PC-3 (cell line): ENCODE data around the gene RNF167. TPM values are rescaled to one million over a fixed set of nuclear protein-coding genes. Genes with fewer than 3 reads are reported as not detected.

Experiments used
- ATAC-seq: fragments of 200-7000 bp; cut with Tn5 transposase; 2 replicates; pipeline ENCODE4 v1.9.1; 2020; ENCODE audit warnings: mild to moderate bottlenecking, moderate library complexity
- BruUV-seq: library from RNA; stranded (reverse); fragments of 400-500 nt; replicated peaks from 2 replicates; lab custom pipeline; 2021; lab: Mats Ljungman, UMichigan
- CTCF ChIA-PET: fragments of 300-600 bp; sonication (Branson Sonifier 250); formaldehyde crosslinking; loops from one replicate; lab custom pipeline; 2022; ENCODE audit warnings: antibody characterized with exemption; lab: Charles Lee
- POLR2A ChIA-PET: fragments of 300-600 bp; sonication (Branson Sonifier 250); formaldehyde crosslinking; loops from one replicate; lab custom pipeline; 2022; ENCODE audit warnings: antibody characterized with exemption; ENCODE audit not compliant: unreplicated experiment; lab: Charles Lee
- DNase-seq: peaks from one replicate; pipeline ENCODE4 v3.0.0-alpha.2; 2015
- H2AFZ ChIP-seq: fragments of 300-600 bp; sonication (generic); 2 replicates; pipeline ENCODE4 v1.6.0; 2016; ENCODE audit warnings: antibody characterized with exemption, low read length
- H3F3A ChIP-seq: fragments of 300-600 bp; sonication (generic); one replicate; pipeline ENCODE4 v1.6.0; 2017; ENCODE audit warnings: antibody characterized with exemption, low read length, control low read depth, mild to moderate bottlenecking; ENCODE audit not compliant: unreplicated experiment
- H3K27ac ChIP-seq: fragments of 300-600 bp; sonication (generic); 2 replicates; pipeline ENCODE4 v1.5.1; 2016; ENCODE audit warnings: mild to moderate bottlenecking, low read length
- H3K27me3 ChIP-seq: fragments of 300-600 bp; sonication (generic); 2 replicates; pipeline ENCODE4 v1.6.1; 2016; ENCODE audit warnings: low read length, mixed read lengths
- H3K36me3 ChIP-seq: fragments of 300-600 bp; sonication (generic); 2 replicates; pipeline ENCODE4 v1.6.1; 2016; ENCODE audit warnings: low read depth, mixed run types, low read length, mixed read lengths
- H3K4me1 ChIP-seq: fragments of 300-600 bp; sonication (generic); 2 replicates; pipeline ENCODE4 v1.5.1; 2016; ENCODE audit warnings: low read length; ENCODE audit not compliant: insufficient read depth
- H3K4me2 ChIP-seq: fragments of 300-600 bp; sonication (generic); 2 replicates; pipeline ENCODE4 v1.6.0; 2016; ENCODE audit warnings: low read length
- H3K4me3 ChIP-seq: fragments of 300-600 bp; sonication (generic); 2 replicates; pipeline ENCODE4 v1.5.1; 2016; ENCODE audit warnings: mild to moderate bottlenecking, low read length, mixed read lengths
- H3K79me2 ChIP-seq: fragments of 300-600 bp; sonication (generic); 2 replicates; pipeline ENCODE4 v1.6.1; 2017; ENCODE audit warnings: low read length, mixed read lengths
- H3K9ac ChIP-seq: fragments of 300-600 bp; sonication (generic); 2 replicates; pipeline ENCODE4 v1.6.0; 2016; ENCODE audit warnings: mild to moderate bottlenecking, low read length
- H3K9me2 ChIP-seq: fragments of 300-600 bp; sonication (generic); replicated peaks from 2 replicates; pipeline ENCODE4 v1.6.1; 2016; ENCODE audit warnings: mixed run types, low read length, mixed read lengths
- H3K9me3 ChIP-seq: fragments of 300-600 bp; sonication (generic); 2 replicates; pipeline ENCODE4 v1.6.1; 2016; ENCODE audit warnings: low read length, mixed read lengths
- H4K20me1 ChIP-seq: fragments of 300-600 bp; sonication (generic); 2 replicates; pipeline ENCODE4 v1.6.1; 2016; ENCODE audit warnings: low read length, mixed read lengths
- CTCF ChIP-seq: fragments of 300-600 bp; sonication (generic); conservative IDR thresholded peaks from 2 replicates; pipeline ENCODE4 v1.5.1; 2017; ENCODE audit warnings: antibody characterized with exemption, low read depth, mild to moderate bottlenecking, low read length
- EZH2 ChIP-seq: fragments of 300-600 bp; sonication (generic); IDR thresholded peaks from one replicate; pipeline ENCODE4 v1.6.1; 2017; ENCODE audit warnings: antibody characterized with exemption, mild to moderate bottlenecking, low read length; ENCODE audit not compliant: unreplicated experiment
- EZH2phosphoT487 ChIP-seq: fragments of 300-600 bp; sonication (generic); IDR thresholded peaks from 2 replicates; pipeline ENCODE4 v1.6.1; 2018; ENCODE audit warnings: mild to moderate bottlenecking, antibody characterized with exemption, low read length, borderline replicate concordance
- intact Hi-C: fragments of 100-400 bp; cut with micrococcal nuclease; formaldehyde crosslinking; loops from 2 replicates; pipeline ENCODE4 v1.9.0; 2023
- microRNA-seq: library from miRNA; unstranded; fragments of <30 nt; microRNA quantifications from one replicate; pipeline ENCODE4 v1.1.0, GENCODE V29; 2020; ENCODE audit not compliant: unreplicated experiment
- total RNA-seq: library from RNA; depleted of rRNA; stranded (reverse); fragments of >200 nt; gene quantifications from 2 replicates; pipeline ENCODE4 v1.2.3, GENCODE V29; 2014; rRNA removed

RNF167 gene
- total RNA-seq, 1 experiment from 2014 or later = 43.1 TPM

- Histone ChIP-seq H3K79me2 (peaks cover 7% of the 10 kb centered on the region; the same call in 1 of the 2 replicates), H3K9me2 (no peaks in the 10 kb centered on the region), H3K4me3 (peak overlapping the region; percentile 88), H2AFZ (peak overlapping the region; percentile 94), H3F3A (no peaks in the 10 kb centered on the region), H4K20me1 (no peaks in the 10 kb centered on the region), H3K27me3 (no peaks in the 10 kb centered on the region), H3K9ac (peak overlapping the region; percentile 82), H3K9me3 (no peaks in the 10 kb centered on the region), H3K27ac (no peak overlapping the region), H3K36me3 (no peaks in the 10 kb centered on the region; the same call in 1 of the 2 replicates), H3K4me1 (peaks cover 15% of the 10 kb centered on the region; the same call in 1 of the 2 replicates), H3K4me2 (peak overlapping the region; percentile 88)
- POLR2A ChIA-PET = no interaction called here
- TF ChIP-seq CTCF = no peak
- TF ChIP-seq EZH2phosphoT487 = no peak
- no peak for TF ChIP-seq EZH2
- ATAC-seq (no peak), DNase-seq (no peak)
- intact Hi-C loops = no loop called here
- BruUV-seq = TSS peak; percentile 67
- CTCF ChIA-PET = no interaction called here
Observed at GRCh38 chr17:4987767-4988567, 47.9 kb downstream of the RNF167 start.

GRCh38 chr17:4994081-4994595 is 54.1 kb downstream of the RNF167 start:
- BruUV-seq = no TSS peak
- H3K4me1 ChIP-seq = 0 out of 2 replicates have a peak, but pooled peaks cover 1% of the 10 kb centered on the region
- peaks cover 13% of the 10 kb centered on the region for H3K79me2 ChIP-seq
- H3K27ac ChIP-seq = no peak overlapping the region
- CTCF ChIA-PET = no interaction called here
- no peaks in the 10 kb centered on the region for H4K20me1 ChIP-seq
- no peak overlapping the region for H3K4me2 ChIP-seq
- no peaks in the 10 kb centered on the region for H3K27me3 ChIP-seq
- intact Hi-C loops = no loop called here
- ATAC-seq = no peak
- H2AFZ ChIP-seq = no peak overlapping the region
- H3K36me3 ChIP-seq = no peaks in the 10 kb centered on the region
- no peak overlapping the region for H3K9ac ChIP-seq
- no peak overlapping the region for H3K4me3 ChIP-seq
- no peak for DNase-seq
- H3K9me3 ChIP-seq = no peaks in the 10 kb centered on the region
- TF ChIP-seq EZH2phosphoT487 (no peak), CTCF (no peak), EZH2 (no peak)
- POLR2A ChIA-PET = no interaction called here
- H3F3A ChIP-seq = no peaks in the 10 kb centered on the region
- no peaks in the 10 kb centered on the region for H3K9me2 ChIP-seq

Small RNA genes within 50 kb of the gene (microRNA-seq; reads per million reads assigned to microRNA genes)
- gene MIR6864 (not detected), gene MIR6865 (not detected)

Other genes with a start within 250 kb of the RNF167 start
- gene PELP1, start 236.1 kb upstream of the RNF167 start, total RNA-seq = 35.1 and 37.6 TPM in 2 replicates
- gene ARRB2, start 229.6 kb upstream of the RNF167 start, total RNA-seq = 22.2 and 28.1 TPM in 2 replicates
- gene MED11, start 208.8 kb upstream of the RNF167 start, total RNA-seq = 25.4 and 28.9 TPM in 2 replicates
- gene ZMYND15, start 200.4 kb upstream of the RNF167 start, total RNA-seq = 0.51 and 0.58 TPM in 2 replicates
- gene CXCL16, start 200.3 kb upstream of the RNF167 start, total RNA-seq = 22.1 and 38.7 TPM in 2 replicates
- gene TM4SF5, start 168.4 kb upstream of the RNF167 start, total RNA-seq = not detected in 2 replicates
- gene VMO1, start 153.9 kb upstream of the RNF167 start, total RNA-seq = 1.2 and 3.1 TPM in 2 replicates
- gene GLTPD2, start 151.3 kb upstream of the RNF167 start, total RNA-seq = 0.98 TPM in 1 of 2 replicates, not detected in the other
- 281 and 405 TPM in 2 replicates for gene PSMB6, start 144.1 kb upstream of the RNF167 start, total RNA-seq
- gene PLD2, start 133.1 kb upstream of the RNF167 start, total RNA-seq = 24.3 and 27.3 TPM in 2 replicates
- 44.5 and 64.8 TPM in 2 replicates for gene MINK1, start 106.9 kb upstream of the RNF167 start, total RNA-seq
- 0.35 and 0.36 TPM in 2 replicates for gene C17orf107, start 40.7 kb upstream of the RNF167 start, total RNA-seq
- gene CHRNE, start 37.2 kb upstream of the RNF167 start, total RNA-seq = 0.11 TPM in 1 of 2 replicates, not detected in the other
- gene GP1BA, start 8.0 kb upstream of the RNF167 start, total RNA-seq = not detected in 2 replicates
- 64.3 and 72.1 TPM in 2 replicates for gene SLC25A11, start 222 bp upstream of the RNF167 start, total RNA-seq
- 1,914 and 2,339 TPM in 2 replicates for gene PFN1, start 8.3 kb downstream of the RNF167 start, total RNA-seq
- 2.4 and 7.5 TPM in 2 replicates for gene ENO3, start 10.9 kb downstream of the RNF167 start, total RNA-seq
- gene SPAG7, start 27.5 kb downstream of the RNF167 start, total RNA-seq = 44.1 and 48.4 TPM in 2 replicates
- gene CAMTA2, start 47.4 kb downstream of the RNF167 start, total RNA-seq = 6.2 and 27.2 TPM in 2 replicates
- not detected in 2 replicates for gene INCA1, start 57.3 kb downstream of the RNF167 start, total RNA-seq
- 60.9 and 67.9 TPM in 2 replicates for gene KIF1C, start 57.7 kb downstream of the RNF167 start, total RNA-seq
- gene SLC52A1, start 95.2 kb downstream of the RNF167 start, total RNA-seq = not detected in 2 replicates
- 0.58 and 0.84 TPM in 2 replicates for gene ZFP3, start 138.2 kb downstream of the RNF167 start, total RNA-seq
- gene ZNF232, start 171.6 kb downstream of the RNF167 start, total RNA-seq = 3.5 and 4.7 TPM in 2 replicates
- not detected in 2 replicates for gene USP6, start 175.8 kb downstream of the RNF167 start, total RNA-seq